GM18499 (cell line): ENCODE results near the gene ACY1.
"Not testable (repeated sequence)": the region's sequence is repeated elsewhere in the genome, so short reads cannot be mapped to it uniquely, and the experiment has no call there.

Experiments
- ATAC-seq: cut with Tn5 transposase; IDR thresholded peaks from one replicate; pipeline ENCODE4 v1.9.1; 2021; ENCODE audit warnings: moderate number of reproducible peaks; ENCODE audit not compliant: insufficient read depth, unreplicated experiment

ACY1 gene

GRCh38 chr3:52023101-52023770 lies 39.9 kb downstream of the ACY1 start:
- no peak for ATAC-seq

GRCh38 chr3:52023860-52024764 lies 40.8 kb downstream of the ACY1 start:
- no peak for ATAC-seq

- no peak for ATAC-seq
Measured at GRCh38 chr3:52024765-52025452, 41.6 kb downstream of the ACY1 start.

- no peak for ATAC-seq
Measured at GRCh38 chr3:52025453-52025852, 42.1 kb downstream of the ACY1 start.

GRCh38 chr3:52026041-52026440 lies 42.7 kb downstream of the ACY1 start:
- no peak for ATAC-seq

- ATAC-seq = no peak
Measured at GRCh38 chr3:52028572-52028971, 45.2 kb downstream of the ACY1 start.

GRCh38 chr3:52029053-52029452 lies 45.7 kb downstream of the ACY1 start:
- no peak for ATAC-seq

GRCh38 chr3:52029535-52029934 lies 46.2 kb downstream of the ACY1 start:
- ATAC-seq = no peak

GRCh38 chr3:52030714-52031310 lies 47.5 kb downstream of the ACY1 start:
- no peak for ATAC-seq

- ATAC-seq = no peak
Measured at GRCh38 chr3:52031896-52032295, 48.6 kb downstream of the ACY1 start.

GRCh38 chr3:52032702-52033408 lies 49.5 kb downstream of the ACY1 start:
- no peak for ATAC-seq

- ATAC-seq = not testable (repeated sequence)
Measured at GRCh38 chr3:52033748-52034147, 50.4 kb downstream of the ACY1 start.

- no peak for ATAC-seq
Measured at GRCh38 chr3:52034212-52034611, 50.9 kb downstream of the ACY1 start.

GRCh38 chr3:52034651-52035050 lies 51.3 kb downstream of the ACY1 start:
- ATAC-seq = no peak

GRCh38 chr3:52036222-52036694 lies 52.9 kb downstream of the ACY1 start:
- ATAC-seq = no peak

- no peak for ATAC-seq
Measured at GRCh38 chr3:52036829-52037228, 53.5 kb downstream of the ACY1 start.

GRCh38 chr3:52037291-52037690 lies 54.0 kb downstream of the ACY1 start:
- no peak for ATAC-seq

GRCh38 chr3:52038227-52038626 lies 54.9 kb downstream of the ACY1 start:
- no peak for ATAC-seq
